Measurements from ENCODE around the gene ZDHHC15.
"Not testable (repeated sequence)": the region's sequence is repeated elsewhere in the genome, so short reads cannot be mapped to it uniquely, and the experiment has no call there.

Gene ZDHHC15

GRCh38 chrX:75421688-75422230, 101.1 kb downstream of the ZDHHC15 start:
- no peak for TF ChIP-seq CTCF (IDR thresholded peaks at IDR 0.05; ENCODE audit: low read depth, low read length)
- H3K4me3 ChIP-seq (ENCODE audit: low read depth, low read length): no peak overlapping the region

GRCh38 chrX:75407153-75407552, 115.7 kb downstream of the ZDHHC15 start:
- H3K4me3 ChIP-seq (ENCODE audit: low read depth, low read length): not testable (repeated sequence)

GRCh38 chrX:75390470-75390869, 132.4 kb downstream of the ZDHHC15 start:
- no peak for TF ChIP-seq CTCF (IDR thresholded peaks at IDR 0.05; ENCODE audit: low read depth, low read length)
- no peak overlapping the region for H3K4me3 ChIP-seq (ENCODE audit: low read depth, low read length)

GRCh38 chrX:75369721-75370120, 153.1 kb downstream of the ZDHHC15 start:
- TF ChIP-seq CTCF (IDR thresholded peaks at IDR 0.05; ENCODE audit: low read depth, low read length): no peak
- H3K4me3 ChIP-seq (ENCODE audit: low read depth, low read length): no peak overlapping the region

- no peak for TF ChIP-seq CTCF (IDR thresholded peaks at IDR 0.05; ENCODE audit: low read depth, low read length)
- no peak overlapping the region for H3K4me3 ChIP-seq (ENCODE audit: low read depth, low read length)
Measured at GRCh38 chrX:75366861-75367260, 156.0 kb downstream of the ZDHHC15 start.

- no peak overlapping the region for H3K4me3 ChIP-seq (ENCODE audit: low read depth, low read length)
- no peak for TF ChIP-seq CTCF (IDR thresholded peaks at IDR 0.05; ENCODE audit: low read depth, low read length)
Measured at GRCh38 chrX:75365243-75365975, 157.4 kb downstream of the ZDHHC15 start.

- no peak overlapping the region for H3K4me3 ChIP-seq (ENCODE audit: low read depth, low read length)
- no peak for TF ChIP-seq CTCF (IDR thresholded peaks at IDR 0.05; ENCODE audit: low read depth, low read length)
Measured at GRCh38 chrX:75361788-75362187, 161.0 kb downstream of the ZDHHC15 start.

- not testable (repeated sequence) for H3K4me3 ChIP-seq (ENCODE audit: low read depth, low read length)
Measured at GRCh38 chrX:75348601-75349000, 174.2 kb downstream of the ZDHHC15 start.

Data from WI38 (cell line).